Gastrocnemius medialis (tissue), 4 donors: ENCODE data around the gene MYLK. TPM values are rescaled to one million over a fixed set of nuclear protein-coding genes. Genes with fewer than 3 reads are reported as not detected.
"Not testable (repeated sequence)": the region's sequence is repeated elsewhere in the genome, so short reads cannot be mapped to it uniquely, and the experiment has no call there.

ENCODE experiments used
- ATAC-seq, 2 donors: fragments of 150-250 bp; one replicate each; pipeline ENCODE4 v1.9.1; 2016
- DNase-seq, 2 donors: peaks; one replicate each; pipeline ENCODE4 v3.0.0-alpha.2; 2019
- H3K27ac ChIP-seq, 4 donors: fragments of 200-600 bp; sonication (generic); 1 replicate in 1 of 4; 2 replicates in 3 of 4; pipeline ENCODE4 v1.5.1; 2016 to 2018; ENCODE audit warnings: mild to moderate bottlenecking in 2 of 4, moderate library complexity in 1 of 4
- H3K27me3 ChIP-seq, 3 donors: fragments of 200-600 bp; sonication (generic) in 2 of 3; 1 replicate in 1 of 3; 2 replicates in 2 of 3; pipeline versions ENCODE4 v1.5.1 to v1.6.0; 2016 to 2019; ENCODE audit warnings: mild to moderate bottlenecking in 1 of 3, moderate library complexity in 1 of 3
- H3K36me3 ChIP-seq, 2 donors: fragments of 200-600 bp; sonication (generic) in 1 of 2; one replicate each; pipeline ENCODE4 v1.5.1; 2017 to 2018
- H3K4me1 ChIP-seq, 2 donors: fragments of 200-600 bp; sonication (generic) in 1 of 2; one replicate each; pipeline ENCODE4 v1.5.1; 2016 to 2017; ENCODE audit warnings: mild to moderate bottlenecking in 2 of 2
- H3K4me3 ChIP-seq, 4 donors: fragments of 200-600 bp; sonication (generic) in 3 of 4; 1 replicate in 1 of 4; 2 replicates in 3 of 4; pipeline ENCODE4 v1.5.1; 2016 to 2019; ENCODE audit warnings: mild to moderate bottlenecking in 2 of 4
- H3K9me3 ChIP-seq, 3 donors: fragments of 200-600 bp; sonication (generic) in 2 of 3; 1 replicate in 1 of 3; 2 replicates in 2 of 3; pipeline ENCODE4 v1.5.1; 2016 to 2019
- POLR2A ChIP-seq, 2 donors: fragments of 450-650 bp; IDR thresholded peaks; one replicate each; pipeline ENCODE4 v1.6.1; 2017; ENCODE audit warnings: antibody characterized with exemption in 2 of 2, mild to moderate bottlenecking in 2 of 2, moderate library complexity in 2 of 2
- in situ Hi-C, 4 donors: fragments of 200-750 bp; cut with MboI; loops; one replicate each; pipeline versions ENCODE4 v1.15.0 to v1.8.0; 2017; ENCODE audit warnings: low sequenced_read_pairs in 4 of 4
- intact Hi-C: fragments of 100-400 bp; cut with DNase I; formaldehyde crosslinking; loops from one replicate; pipeline ENCODE4 v1.15.1; 2023; ENCODE audit warnings: low total_unique reads
- total RNA-seq, 4 donors: library from RNA; depleted of rRNA; stranded (reverse); fragments of >200 nt; gene quantifications; one replicate each; pipeline versions ENCODE4 v1.1.0 to v1.2.3, GENCODE V29; 2016
- TF ChIP-seq, protein P1 (sequence below), 5 experiments: fragments of 450-650 bp in 3 of 5; fragments of 200-600 bp in 2 of 5; sonication (generic) in 2 of 5; IDR thresholded peaks in 4 of 5; conservative IDR thresholded peaks in 1 of 5; 1 replicate in 4 of 5; 2 replicates in 1 of 5; pipeline ENCODE4 v1.5.1; 2016 to 2019; ENCODE audit warnings: antibody characterized with exemption in 5 of 5, mild to moderate bottlenecking in 3 of 5, moderate library complexity in 3 of 5

MYLK gene
- total RNA-seq, 4 donors from 2014 or later: 5.6 to 19.6 (median 8.8) TPM

DNA sequence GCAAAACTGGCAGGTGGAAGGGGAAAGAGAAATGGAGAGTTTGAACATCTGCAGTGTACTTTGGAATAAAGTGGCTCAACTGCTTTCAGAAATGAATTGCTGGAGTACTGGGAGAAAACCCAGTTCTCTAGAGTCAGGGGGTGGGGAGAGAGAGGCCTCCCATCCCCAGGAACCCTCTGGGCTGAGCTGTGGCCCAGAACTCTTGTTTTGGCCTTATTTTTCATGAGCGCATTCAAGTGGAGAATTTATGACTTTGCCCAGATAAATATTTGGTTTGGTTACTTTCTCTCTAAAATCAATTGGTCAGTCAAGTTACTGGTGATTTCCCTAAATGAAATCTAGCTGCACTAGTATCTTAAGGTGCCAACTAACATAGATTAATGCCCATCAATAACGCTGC is 270.6 kb downstream of the MYLK start:
- Histone ChIP-seq H3K27me3 (no peaks in the 10 kb centered on the region), H3K36me3 (no peaks in the 10 kb centered on the region), H3K4me3 (no peak overlapping the region), H3K27ac (no peak overlapping the region), H3K9me3 (no peaks in the 10 kb centered on the region), H3K4me1 (no peaks in the 10 kb centered on the region)
- TF ChIP-seq POLR2A (IDR thresholded peaks at IDR 0.05): no peak
- TF ChIP-seq, protein P1, sequence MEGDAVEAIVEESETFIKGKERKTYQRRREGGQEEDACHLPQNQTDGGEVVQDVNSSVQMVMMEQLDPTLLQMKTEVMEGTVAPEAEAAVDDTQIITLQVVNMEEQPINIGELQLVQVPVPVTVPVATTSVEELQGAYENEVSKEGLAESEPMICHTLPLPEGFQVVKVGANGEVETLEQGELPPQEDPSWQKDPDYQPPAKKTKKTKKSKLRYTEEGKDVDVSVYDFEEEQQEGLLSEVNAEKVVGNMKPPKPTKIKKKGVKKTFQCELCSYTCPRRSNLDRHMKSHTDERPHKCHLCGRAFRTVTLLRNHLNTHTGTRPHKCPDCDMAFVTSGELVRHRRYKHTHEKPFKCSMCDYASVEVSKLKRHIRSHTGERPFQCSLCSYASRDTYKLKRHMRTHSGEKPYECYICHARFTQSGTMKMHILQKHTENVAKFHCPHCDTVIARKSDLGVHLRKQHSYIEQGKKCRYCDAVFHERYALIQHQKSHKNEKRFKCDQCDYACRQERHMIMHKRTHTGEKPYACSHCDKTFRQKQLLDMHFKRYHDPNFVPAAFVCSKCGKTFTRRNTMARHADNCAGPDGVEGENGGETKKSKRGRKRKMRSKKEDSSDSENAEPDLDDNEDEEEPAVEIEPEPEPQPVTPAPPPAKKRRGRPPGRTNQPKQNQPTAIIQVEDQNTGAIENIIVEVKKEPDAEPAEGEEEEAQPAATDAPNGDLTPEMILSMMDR (IDR thresholded peaks at IDR 0.05 in 4 of 5, conservative IDR thresholded peaks at IDR 0.05 in 1 of 5): no peak
- DNase-seq (no peak), ATAC-seq (no peak)
- intact Hi-C loops (no loop called here), in situ Hi-C loops (no loop called here)

DNA sequence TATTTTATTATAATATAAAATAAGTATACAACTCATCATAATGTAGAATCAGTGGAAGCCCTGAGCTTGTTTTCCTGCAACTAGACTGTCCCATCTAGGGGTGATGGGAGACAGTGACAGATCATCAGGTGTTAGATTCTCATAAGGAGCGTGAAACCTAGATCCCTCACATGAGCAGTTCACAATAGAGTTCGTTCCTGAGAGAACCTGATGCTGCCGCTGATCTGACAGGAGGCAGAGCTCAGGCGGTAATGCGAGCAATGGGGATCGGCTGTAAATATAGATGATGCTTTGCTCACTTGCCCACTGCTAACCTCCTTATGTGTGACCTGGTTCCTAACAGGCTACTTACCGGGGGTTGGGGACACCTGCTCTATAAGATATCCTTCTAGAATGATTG is 272.5 kb downstream of the MYLK start:
- DNase-seq, H3K36me3 ChIP-seq, H3K4me3 ChIP-seq, H3K27ac ChIP-seq, H3K9me3 ChIP-seq, in situ Hi-C loops, H3K27me3 ChIP-seq, intact Hi-C loops, ATAC-seq, H3K4me1 ChIP-seq: not testable (repeated sequence)

DNA sequence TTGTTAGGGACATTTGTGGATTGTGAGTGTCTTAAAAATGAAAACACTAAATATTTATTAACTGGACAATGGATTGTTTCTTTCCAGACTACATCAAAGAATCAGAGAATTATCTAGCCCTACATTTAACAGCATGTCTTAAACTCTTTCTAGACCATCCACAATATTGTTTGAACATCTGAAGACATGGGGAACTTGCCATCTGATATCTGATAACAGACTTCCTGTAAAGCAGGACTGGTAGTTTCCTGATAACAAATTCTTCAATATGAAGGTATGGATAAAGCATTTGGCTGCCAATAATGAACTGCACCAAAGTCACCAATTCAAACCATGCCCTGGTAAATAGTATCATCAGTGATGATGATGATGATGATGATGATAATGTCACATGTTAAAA is 273.1 kb downstream of the MYLK start:
- DNase-seq (no peak), ATAC-seq (no peak)
- H3K9me3 ChIP-seq: no peaks in the 10 kb centered on the region
- H3K36me3 ChIP-seq: no peaks in the 10 kb centered on the region
- no peak overlapping the region for H3K27ac ChIP-seq
- TF ChIP-seq, protein P1 (IDR thresholded peaks at IDR 0.05 in 4 of 5, conservative IDR thresholded peaks at IDR 0.05 in 1 of 5): no peak
- TF ChIP-seq POLR2A (IDR thresholded peaks at IDR 0.05): no peak
- H3K27me3 ChIP-seq: no peaks in the 10 kb centered on the region
- no peak overlapping the region for H3K4me3 ChIP-seq
- in situ Hi-C loops (no loop called here), intact Hi-C loops (no loop called here)
- H3K4me1 ChIP-seq: no peaks in the 10 kb centered on the region

DNA sequence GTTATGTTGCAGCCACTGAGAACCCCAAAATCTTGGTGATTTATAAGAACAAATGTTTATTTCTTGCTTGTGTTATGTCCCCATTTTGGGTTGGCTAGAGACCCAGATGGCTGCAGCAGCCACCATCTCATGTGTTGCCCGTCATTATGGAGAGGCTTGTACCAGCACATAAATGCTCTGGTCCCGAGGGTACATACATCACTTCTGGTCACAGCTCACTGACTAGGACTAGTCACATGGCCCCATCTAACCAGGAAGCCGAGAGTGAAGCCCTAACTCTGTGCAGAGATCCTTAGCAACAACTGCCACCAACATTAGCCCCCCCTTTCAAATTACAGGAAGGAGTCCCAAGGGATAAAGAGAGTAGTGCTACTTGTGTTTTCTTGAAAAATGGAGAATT is 273.8 kb downstream of the MYLK start:
- in situ Hi-C loops (no loop called here), intact Hi-C loops (no loop called here)
- no peak for TF ChIP-seq POLR2A (IDR thresholded peaks at IDR 0.05)
- TF ChIP-seq, protein P1 (IDR thresholded peaks at IDR 0.05 in 4 of 5, conservative IDR thresholded peaks at IDR 0.05 in 1 of 5): no peak
- DNase-seq: no peak
- Histone ChIP-seq H3K4me1 (no peaks in the 10 kb centered on the region), H3K36me3 (no peaks in the 10 kb centered on the region), H3K27ac (no peak overlapping the region), H3K27me3 (no peaks in the 10 kb centered on the region), H3K4me3 (no peak overlapping the region), H3K9me3 (no peaks in the 10 kb centered on the region)
- no peak for ATAC-seq

DNA sequence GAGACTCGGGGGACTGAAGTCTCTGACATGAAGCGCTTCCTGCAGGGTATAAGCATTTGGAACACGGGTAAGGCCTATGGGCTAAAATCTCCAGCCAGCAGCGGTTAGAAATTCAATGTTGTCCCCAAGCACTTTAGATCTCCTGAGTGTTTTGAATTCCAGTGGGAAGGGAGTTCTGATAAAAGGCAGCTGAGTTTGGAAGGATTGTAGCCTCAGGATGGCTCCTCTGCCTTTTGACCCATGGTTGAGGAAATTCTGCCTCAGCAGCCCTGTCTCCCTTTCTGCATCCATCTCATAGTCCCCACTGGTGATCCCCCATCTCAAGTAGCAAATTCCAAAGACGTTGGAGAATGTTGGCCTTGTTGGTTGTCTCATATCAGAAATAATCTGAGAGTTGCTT is 275.1 kb downstream of the MYLK start:
- no peaks in the 10 kb centered on the region for H3K36me3 ChIP-seq
- intact Hi-C loops: no loop called here
- no peak for DNase-seq
- H3K4me3 ChIP-seq: no peak overlapping the region
- H3K4me1 ChIP-seq: no peaks in the 10 kb centered on the region
- H3K9me3 ChIP-seq: no peaks in the 10 kb centered on the region
- in situ Hi-C loops: no loop called here
- ATAC-seq: no peak
- no peak overlapping the region for H3K27ac ChIP-seq
- TF ChIP-seq, protein P1 (IDR thresholded peaks at IDR 0.05 in 4 of 5, conservative IDR thresholded peaks at IDR 0.05 in 1 of 5): no peak
- TF ChIP-seq POLR2A (IDR thresholded peaks at IDR 0.05): no peak
- H3K27me3 ChIP-seq: no peaks in the 10 kb centered on the region
